ENCODE data around the gene KCNQ1.

DNA sequence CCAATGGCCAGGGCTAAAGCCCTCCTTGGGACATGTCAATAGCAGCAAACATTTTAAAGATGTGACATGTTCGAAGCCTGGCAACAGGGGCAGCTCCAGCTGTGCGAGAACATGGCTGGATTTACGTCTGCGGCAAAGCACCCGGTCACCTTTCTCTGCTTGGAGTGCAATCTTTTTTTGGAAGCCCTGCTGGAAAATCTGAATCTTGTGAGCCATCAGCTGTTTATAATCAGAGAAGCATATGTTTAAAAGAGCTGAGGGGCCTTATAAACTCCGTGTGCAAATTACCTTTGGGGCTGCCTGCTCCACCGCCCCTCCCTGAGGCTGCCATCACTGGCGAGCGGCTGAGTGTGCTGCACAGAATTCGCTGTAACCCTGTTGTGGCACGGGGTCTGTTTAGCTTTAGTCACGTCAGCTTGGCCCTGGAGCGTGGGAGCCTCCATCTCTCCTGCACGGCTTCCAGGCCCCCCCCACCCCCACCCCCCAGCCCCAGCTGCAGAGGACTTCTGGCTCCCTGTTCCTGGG lies 264.0 kb downstream of the KCNQ1 start:
- no peak for TF ChIP-seq ESRRB (CRISPR knock-in tag; IDR thresholded peaks at IDR 0.05; ENCODE audit: borderline replicate concordance)
- TF ChIP-seq NUFIP1 (IDR thresholded peaks at IDR 0.05; ENCODE audit: partially characterized antibody) = no peak
- no peak for TF ChIP-seq SREBF2 (CRISPR knock-in tag; IDR thresholded peaks at IDR 0.05)
- no peak for TF ChIP-seq TCF7L2 (IDR thresholded peaks at IDR 0.05; ENCODE audit: low read depth, low read length)
- TF ChIP-seq, protein P1, sequence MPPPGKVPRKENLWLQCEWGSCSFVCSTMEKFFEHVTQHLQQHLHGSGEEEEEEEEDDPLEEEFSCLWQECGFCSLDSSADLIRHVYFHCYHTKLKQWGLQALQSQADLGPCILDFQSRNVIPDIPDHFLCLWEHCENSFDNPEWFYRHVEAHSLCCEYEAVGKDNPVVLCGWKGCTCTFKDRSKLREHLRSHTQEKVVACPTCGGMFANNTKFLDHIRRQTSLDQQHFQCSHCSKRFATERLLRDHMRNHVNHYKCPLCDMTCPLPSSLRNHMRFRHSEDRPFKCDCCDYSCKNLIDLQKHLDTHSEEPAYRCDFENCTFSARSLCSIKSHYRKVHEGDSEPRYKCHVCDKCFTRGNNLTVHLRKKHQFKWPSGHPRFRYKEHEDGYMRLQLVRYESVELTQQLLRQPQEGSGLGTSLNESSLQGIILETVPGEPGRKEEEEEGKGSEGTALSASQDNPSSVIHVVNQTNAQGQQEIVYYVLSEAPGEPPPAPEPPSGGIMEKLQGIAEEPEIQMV (tag; conservative IDR thresholded peaks at IDR 0.05; ENCODE audit: low read depth) = no peak
- TF ChIP-seq KLF6 (CRISPR knock-in tag; IDR thresholded peaks at IDR 0.05; ENCODE audit: borderline replicate concordance) = no peak
- TF ChIP-seq, protein P2, sequence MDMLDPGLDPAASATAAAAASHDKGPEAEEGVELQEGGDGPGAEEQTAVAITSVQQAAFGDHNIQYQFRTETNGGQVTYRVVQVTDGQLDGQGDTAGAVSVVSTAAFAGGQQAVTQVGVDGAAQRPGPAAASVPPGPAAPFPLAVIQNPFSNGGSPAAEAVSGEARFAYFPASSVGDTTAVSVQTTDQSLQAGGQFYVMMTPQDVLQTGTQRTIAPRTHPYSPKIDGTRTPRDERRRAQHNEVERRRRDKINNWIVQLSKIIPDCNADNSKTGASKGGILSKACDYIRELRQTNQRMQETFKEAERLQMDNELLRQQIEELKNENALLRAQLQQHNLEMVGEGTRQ (CRISPR knock-in tag; IDR thresholded peaks at IDR 0.05) = no peak
- TF ChIP-seq RAD21 (CRISPR knock-in tag; conservative IDR thresholded peaks at IDR 0.05 in 1 of 2, IDR thresholded peaks at IDR 0.05 in 1 of 2) = no peak
- TF ChIP-seq, protein P3, sequence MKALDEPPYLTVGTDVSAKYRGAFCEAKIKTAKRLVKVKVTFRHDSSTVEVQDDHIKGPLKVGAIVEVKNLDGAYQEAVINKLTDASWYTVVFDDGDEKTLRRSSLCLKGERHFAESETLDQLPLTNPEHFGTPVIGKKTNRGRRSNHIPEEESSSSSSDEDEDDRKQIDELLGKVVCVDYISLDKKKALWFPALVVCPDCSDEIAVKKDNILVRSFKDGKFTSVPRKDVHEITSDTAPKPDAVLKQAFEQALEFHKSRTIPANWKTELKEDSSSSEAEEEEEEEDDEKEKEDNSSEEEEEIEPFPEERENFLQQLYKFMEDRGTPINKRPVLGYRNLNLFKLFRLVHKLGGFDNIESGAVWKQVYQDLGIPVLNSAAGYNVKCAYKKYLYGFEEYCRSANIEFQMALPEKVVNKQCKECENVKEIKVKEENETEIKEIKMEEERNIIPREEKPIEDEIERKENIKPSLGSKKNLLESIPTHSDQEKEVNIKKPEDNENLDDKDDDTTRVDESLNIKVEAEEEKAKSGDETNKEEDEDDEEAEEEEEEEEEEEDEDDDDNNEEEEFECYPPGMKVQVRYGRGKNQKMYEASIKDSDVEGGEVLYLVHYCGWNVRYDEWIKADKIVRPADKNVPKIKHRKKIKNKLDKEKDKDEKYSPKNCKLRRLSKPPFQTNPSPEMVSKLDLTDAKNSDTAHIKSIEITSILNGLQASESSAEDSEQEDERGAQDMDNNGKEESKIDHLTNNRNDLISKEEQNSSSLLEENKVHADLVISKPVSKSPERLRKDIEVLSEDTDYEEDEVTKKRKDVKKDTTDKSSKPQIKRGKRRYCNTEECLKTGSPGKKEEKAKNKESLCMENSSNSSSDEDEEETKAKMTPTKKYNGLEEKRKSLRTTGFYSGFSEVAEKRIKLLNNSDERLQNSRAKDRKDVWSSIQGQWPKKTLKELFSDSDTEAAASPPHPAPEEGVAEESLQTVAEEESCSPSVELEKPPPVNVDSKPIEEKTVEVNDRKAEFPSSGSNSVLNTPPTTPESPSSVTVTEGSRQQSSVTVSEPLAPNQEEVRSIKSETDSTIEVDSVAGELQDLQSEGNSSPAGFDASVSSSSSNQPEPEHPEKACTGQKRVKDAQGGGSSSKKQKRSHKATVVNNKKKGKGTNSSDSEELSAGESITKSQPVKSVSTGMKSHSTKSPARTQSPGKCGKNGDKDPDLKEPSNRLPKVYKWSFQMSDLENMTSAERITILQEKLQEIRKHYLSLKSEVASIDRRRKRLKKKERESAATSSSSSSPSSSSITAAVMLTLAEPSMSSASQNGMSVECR (CRISPR knock-in tag; IDR thresholded peaks at IDR 0.05) = no peak
- no peak for TF ChIP-seq MYC (IDR thresholded peaks at IDR 0.05; ENCODE audit: low read depth, low read length)
- no peak for TF ChIP-seq MYC (CRISPR knock-in tag; IDR thresholded peaks at IDR 0.05; ENCODE audit: borderline replicate concordance, low read depth)
- TF ChIP-seq, protein P4, sequence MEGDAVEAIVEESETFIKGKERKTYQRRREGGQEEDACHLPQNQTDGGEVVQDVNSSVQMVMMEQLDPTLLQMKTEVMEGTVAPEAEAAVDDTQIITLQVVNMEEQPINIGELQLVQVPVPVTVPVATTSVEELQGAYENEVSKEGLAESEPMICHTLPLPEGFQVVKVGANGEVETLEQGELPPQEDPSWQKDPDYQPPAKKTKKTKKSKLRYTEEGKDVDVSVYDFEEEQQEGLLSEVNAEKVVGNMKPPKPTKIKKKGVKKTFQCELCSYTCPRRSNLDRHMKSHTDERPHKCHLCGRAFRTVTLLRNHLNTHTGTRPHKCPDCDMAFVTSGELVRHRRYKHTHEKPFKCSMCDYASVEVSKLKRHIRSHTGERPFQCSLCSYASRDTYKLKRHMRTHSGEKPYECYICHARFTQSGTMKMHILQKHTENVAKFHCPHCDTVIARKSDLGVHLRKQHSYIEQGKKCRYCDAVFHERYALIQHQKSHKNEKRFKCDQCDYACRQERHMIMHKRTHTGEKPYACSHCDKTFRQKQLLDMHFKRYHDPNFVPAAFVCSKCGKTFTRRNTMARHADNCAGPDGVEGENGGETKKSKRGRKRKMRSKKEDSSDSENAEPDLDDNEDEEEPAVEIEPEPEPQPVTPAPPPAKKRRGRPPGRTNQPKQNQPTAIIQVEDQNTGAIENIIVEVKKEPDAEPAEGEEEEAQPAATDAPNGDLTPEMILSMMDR (IDR thresholded peaks at IDR 0.05 in 2 of 3, conservative IDR thresholded peaks at IDR 0.05 in 1 of 3; ENCODE audit: insufficient read depth in 2 of 3, low read depth in 1 of 3, low read length in 3 of 3) = no peak
- TF ChIP-seq RBM39 (optimal IDR thresholded peaks at IDR 0.05; ENCODE audit: low read depth, low read length) = no peak
